GM19455 (cell line): ENCODE results near the gene ADD3.

Experiments used
- ATAC-seq: cut with Tn5 transposase; IDR thresholded peaks from one replicate; pipeline ENCODE4 v1.9.1; 2021; ENCODE audit not compliant: unreplicated experiment

ADD3 gene

GRCh38 chr10:110059925-110060324 lies 52.1 kb downstream of the ADD3 start:
- ATAC-seq = no peak

- no peak for ATAC-seq
Measured at GRCh38 chr10:110061687-110062086, 53.9 kb downstream of the ADD3 start.

GRCh38 chr10:110065269-110065668 lies 57.5 kb downstream of the ADD3 start:
- ATAC-seq = no peak

- peak; percentile 65 for ATAC-seq
Measured at GRCh38 chr10:110067960-110068770, 60.4 kb downstream of the ADD3 start.

- ATAC-seq = no peak
Measured at GRCh38 chr10:110068780-110069179, 61.0 kb downstream of the ADD3 start.

GRCh38 chr10:110069502-110069982 lies 61.8 kb downstream of the ADD3 start:
- ATAC-seq = peak; percentile 77

- ATAC-seq = no peak
Measured at GRCh38 chr10:110073896-110074295, 66.1 kb downstream of the ADD3 start.

- no peak for ATAC-seq
Measured at GRCh38 chr10:110074298-110074697, 66.5 kb downstream of the ADD3 start.

- ATAC-seq = no peak
Measured at GRCh38 chr10:110074758-110075671, 67.2 kb downstream of the ADD3 start.

GRCh38 chr10:110075686-110076085 lies 67.9 kb downstream of the ADD3 start:
- no peak for ATAC-seq

GRCh38 chr10:110076559-110077318 lies 69.0 kb downstream of the ADD3 start:
- ATAC-seq = peak; percentile 75

GRCh38 chr10:110077436-110078130 lies 69.8 kb downstream of the ADD3 start:
- ATAC-seq = no peak

- ATAC-seq = no peak
Measured at GRCh38 chr10:110078317-110078716, 70.5 kb downstream of the ADD3 start.

- no peak for ATAC-seq
Measured at GRCh38 chr10:110081911-110082310, 74.1 kb downstream of the ADD3 start.

GRCh38 chr10:110083884-110084283 lies 76.1 kb downstream of the ADD3 start:
- no peak for ATAC-seq

GRCh38 chr10:110087682-110088081 lies 79.9 kb downstream of the ADD3 start:
- no peak for ATAC-seq

GRCh38 chr10:110088367-110089104 lies 80.8 kb downstream of the ADD3 start:
- ATAC-seq = no peak

- no peak for ATAC-seq
Measured at GRCh38 chr10:110091830-110092229, 84.0 kb downstream of the ADD3 start.

- ATAC-seq = no peak
Measured at GRCh38 chr10:110093722-110094121, 85.9 kb downstream of the ADD3 start.

- no peak for ATAC-seq
Measured at GRCh38 chr10:110094786-110095185, 87.0 kb downstream of the ADD3 start.
